HFF-Myc (cell line): ENCODE results near the gene RIT2.
"Not testable (repeated sequence)": the region's sequence is repeated elsewhere in the genome, so short reads cannot be mapped to it uniquely, and the experiment has no call there.

Source experiments
- DNase-seq: peaks from one replicate; pipeline ENCODE4 v3.0.0-alpha.2; 2011; ENCODE audit warnings: low read depth; ENCODE audit errors: extremely low read depth
- H3K4me3 ChIP-seq: replicated peaks from 2 replicates; pipeline ENCODE4 v1.5.1; 2011; ENCODE audit warnings: low read depth, mild to moderate bottlenecking, control low read depth, low read length
- CTCF ChIP-seq: IDR thresholded peaks from 2 replicates; pipeline ENCODE4 v1.5.1; 2012; ENCODE audit warnings: mild to moderate bottlenecking, low read depth, low read length, control low read depth; ENCODE audit errors: missing control alignments

The RIT2 gene

GRCh38 chr18:42743373-42744138, 371.9 kb downstream of the RIT2 start:
- no peak for DNase-seq
- no peak overlapping the region for H3K4me3 ChIP-seq
- no peak for TF ChIP-seq CTCF

- DNase-seq: no peak
- TF ChIP-seq CTCF: no peak
- no peak overlapping the region for H3K4me3 ChIP-seq
Measured at GRCh38 chr18:42742969-42743368, 372.5 kb downstream of the RIT2 start.

DNA sequence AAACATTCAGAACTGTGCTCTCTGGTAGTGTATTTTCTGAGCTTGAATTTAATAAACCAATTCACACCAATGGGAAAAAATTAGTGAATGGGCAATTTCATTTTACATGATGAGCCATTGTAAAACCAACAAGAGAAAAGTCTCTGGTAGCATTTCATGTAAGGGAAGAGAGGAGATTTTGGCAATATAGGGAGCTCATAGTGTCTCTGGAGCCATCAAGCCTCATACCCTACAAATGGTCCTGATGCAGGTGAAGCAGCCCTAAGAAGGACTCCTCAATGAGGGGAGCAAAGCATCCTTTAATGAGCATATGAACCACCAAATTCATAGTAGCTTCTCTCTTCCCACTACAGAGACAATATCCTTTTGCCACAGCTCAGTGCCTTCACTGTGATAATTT, 373.0 kb downstream of the RIT2 start:
- no peak for DNase-seq
- TF ChIP-seq CTCF: no peak
- no peak overlapping the region for H3K4me3 ChIP-seq

DNA sequence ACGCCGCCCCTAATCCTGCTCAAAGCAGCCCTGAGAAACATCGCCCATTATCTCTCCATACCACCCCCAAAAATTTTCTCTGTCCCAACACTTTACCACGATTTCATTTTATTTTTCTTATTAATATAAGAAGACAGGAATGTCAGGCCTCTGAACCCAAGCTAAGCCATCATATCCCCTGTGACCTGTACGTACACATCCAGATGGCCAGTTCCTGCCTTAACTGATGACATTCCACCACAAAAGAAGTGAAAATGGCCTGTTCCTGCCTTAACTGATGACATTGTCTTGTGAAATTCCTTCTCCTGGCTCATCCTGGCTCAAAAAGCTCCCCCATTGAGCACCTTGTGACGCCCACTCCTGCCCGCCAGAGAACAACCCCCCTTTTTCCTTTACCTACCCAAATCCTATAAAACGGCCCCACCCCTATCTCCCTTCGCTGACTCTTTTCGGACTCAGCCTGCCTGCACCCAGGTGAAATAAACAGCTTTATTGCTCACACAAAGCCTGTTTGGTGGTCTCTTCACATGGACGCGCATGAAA, 373.6 kb downstream of the RIT2 start:
- DNase-seq, H3K4me3 ChIP-seq: not testable (repeated sequence)

DNA sequence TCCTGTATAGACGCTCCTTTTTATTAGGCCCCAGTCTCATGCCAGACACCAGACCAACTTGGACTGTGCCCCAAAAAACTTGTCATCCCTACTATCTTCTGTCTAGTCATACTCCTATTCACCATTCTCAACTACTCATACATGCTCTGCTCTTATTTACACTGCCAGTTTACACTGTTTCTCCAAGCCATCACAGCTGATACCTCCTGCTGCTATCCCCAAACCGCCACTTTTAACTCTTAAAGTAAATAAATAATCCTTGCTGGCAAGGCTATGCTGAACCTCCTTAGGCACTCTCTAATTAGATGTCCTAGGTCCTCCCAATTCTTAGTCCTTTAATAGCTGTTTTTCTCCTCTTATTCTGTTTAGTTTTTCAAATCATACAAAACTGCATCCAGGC, 374.2 kb downstream of the RIT2 start:
- H3K4me3 ChIP-seq, DNase-seq: not testable (repeated sequence)

- DNase-seq: no peak
- no peak for TF ChIP-seq CTCF
- H3K4me3 ChIP-seq: no peak overlapping the region
Measured at GRCh38 chr18:42736074-42736473, 379.4 kb downstream of the RIT2 start.

GRCh38 chr18:42734520-42734919, 381.0 kb downstream of the RIT2 start:
- DNase-seq: no peak
- H3K4me3 ChIP-seq: no peak overlapping the region
- TF ChIP-seq CTCF: no peak

- no peak for TF ChIP-seq CTCF
- DNase-seq: no peak
- H3K4me3 ChIP-seq: no peak overlapping the region
Measured at GRCh38 chr18:42730272-42730671, 385.2 kb downstream of the RIT2 start.
